GM12878 (cell line): Measurements from ENCODE around the gene KIF15. TPM values are rescaled to one million over a fixed set of nuclear protein-coding genes. Genes with fewer than 3 reads are reported as not detected.

Experiments
- ATAC-seq: fragments of 200-7000 bp; cut with Tn5 transposase; 3 replicates; pipeline ENCODE4 v1.9.1; 2020; ENCODE audit warnings: mild to moderate bottlenecking, moderate library complexity
- BruUV-seq: library from RNA; stranded (reverse); fragments of 400-500 nt; replicated peaks from 2 replicates; lab custom pipeline; 2021; lab: Mats Ljungman, UMichigan
- CTCF ChIA-PET: fragments of 300-600 bp; sonication (Branson Sonifier 250); formaldehyde crosslinking; extraction: SDS; loops from one replicate; lab custom pipeline; 2021; ENCODE audit warnings: inconsistent platforms; lab: Yijun Ruan, JAX
- POLR2A ChIA-PET: fragments of 350-600 bp; formaldehyde crosslinking; extraction: SDS; loops from one replicate; lab custom pipeline; 2021; ENCODE audit warnings: inconsistent platforms; lab: Charles Lee
- RAD21 ChIA-PET: fragments of 300-600 bp; sonication (Branson Sonifier 250); formaldehyde crosslinking; loops from one replicate; lab custom pipeline; 2023; ENCODE audit warnings: antibody characterized with exemption; ENCODE audit not compliant: unreplicated experiment; lab: Charles Lee
- SMC1A ChIA-PET: fragments of 300-600 bp; sonication (Branson Sonifier 250); formaldehyde crosslinking; loops from one replicate; lab custom pipeline; 2023; ENCODE audit not compliant: unreplicated experiment, uncharacterized antibody; lab: Charles Lee
- DNase-seq: peaks from one replicate; pipeline ENCODE4 v3.0.0-alpha.2; 2011; ENCODE audit warnings: low read depth, low spot score
- FAIRE-seq: peaks from 3 replicates; lab custom pipeline; 2011; peaks lifted over from hg19 to GRCh38; lab: Jason Lieb, UNC
- H2AFZ ChIP-seq: 2 replicates; pipeline ENCODE4 v1.6.0; 2011; ENCODE audit warnings: low read depth, low read length, control low read depth; ENCODE audit not compliant: control insufficient read depth
- H3K27ac ChIP-seq: 2 replicates; pipeline ENCODE4 v1.5.1; 2011; ENCODE audit warnings: control low read depth; ENCODE audit not compliant: control insufficient read depth, insufficient read depth
- H3K27me3 ChIP-seq, 2 experiments: replicated peaks in 1 of 2; 2 replicates each; pipeline versions ENCODE4 v1.6.0 to v1.6.1; 2011; ENCODE audit warnings: low read length in 1 of 2; ENCODE audit not compliant: control insufficient read depth in 2 of 2, insufficient read depth in 2 of 2
- H3K36me3 ChIP-seq, 2 experiments: 2 replicates each; pipeline ENCODE4 v1.5.1; 2011; ENCODE audit warnings: low read length in 1 of 2; ENCODE audit not compliant: control insufficient read depth in 2 of 2, insufficient read depth in 2 of 2
- H3K4me1 ChIP-seq: 2 replicates; pipeline ENCODE4 v1.6.1; 2011; ENCODE audit warnings: mild to moderate bottlenecking, low read length, moderate library complexity, mixed read lengths; ENCODE audit not compliant: control insufficient read depth, insufficient read depth
- H3K4me2 ChIP-seq: 2 replicates; pipeline ENCODE4 v1.6.0; 2011; ENCODE audit warnings: control low read depth; ENCODE audit not compliant: control insufficient read depth, insufficient read depth
- H3K4me3 ChIP-seq: fragments of 200-600 bp; sonication (generic); 2 replicates; pipeline ENCODE4 v1.5.1; 2016
- H3K79me2 ChIP-seq: 2 replicates; pipeline ENCODE4 v1.6.0; 2011; ENCODE audit warnings: low read length; ENCODE audit not compliant: control insufficient read depth, insufficient read depth
- H3K9ac ChIP-seq: 2 replicates; pipeline ENCODE4 v1.8.0; 2011; ENCODE audit warnings: low read length, control low read depth, mixed read lengths; ENCODE audit not compliant: control insufficient read depth, insufficient read depth
- H3K9me3 ChIP-seq: replicated peaks from 3 replicates; pipeline ENCODE4 v1.5.1; 2011; ENCODE audit warnings: mild to moderate bottlenecking, low read length; ENCODE audit not compliant: control insufficient read depth, insufficient read depth
- H4K20me1 ChIP-seq: 2 replicates; pipeline ENCODE4 v1.6.0; 2011; ENCODE audit not compliant: control insufficient read depth, insufficient read depth
- CBX5 ChIP-seq: sonication (generic); IDR thresholded peaks from 2 replicates; pipeline ENCODE4 v1.6.1; 2016; ENCODE audit warnings: low read depth, moderate library complexity, mild to moderate bottlenecking, inconsistent platforms
- HDGF ChIP-seq: fragments of 450-650 bp; IDR thresholded peaks from 2 replicates; pipeline ENCODE4 v1.6.1; 2016; ENCODE audit warnings: antibody characterized with exemption
- MEF2A ChIP-seq: IDR thresholded peaks from 2 replicates; pipeline ENCODE4 v1.6.1; 2011; ENCODE audit warnings: low read depth, mild to moderate bottlenecking, low read length, moderate library complexity; ENCODE audit not compliant: insufficient read depth
- ZNF274 ChIP-seq: IDR thresholded peaks from one replicate; pipeline ENCODE4 v1.8.0; 2011; ENCODE audit not compliant: insufficient read length, insufficient read depth
- WGBS: methylation state at CpG from one replicate; pipeline ENCODE4 v1.1.6; 2016; ENCODE audit warnings: low lambda C conversion rate; ENCODE audit not compliant: insufficient replicate concordance, insufficient coverage; ENCODE audit errors: missing lambda C conversion rate; 5-methylcytosine and 5-hydroxymethylcytosine counted together
- in situ Hi-C: fragments of 300-500 bp; cut with MboI; formaldehyde crosslinking; loops from 9 replicates; pipeline ENCODE4 v1.14.3; 2018; ENCODE audit warnings: mixed read lengths
- intact Hi-C: fragments of 100-400 bp; cut with micrococcal nuclease; formaldehyde crosslinking; loops from one replicate; pipeline ENCODE4 v1.14.2; 2022; ENCODE audit not compliant: unreplicated experiment
- polyA plus RNA-seq, 11 experiments: library from polyadenylated mRNA; depleted of rRNA in 4 of 11; unstranded in 6 of 11; stranded (reverse) in 5 of 11; fragments of >200 nt; fragmentation: Nextera tagmentation in 4 of 11; fragmentation: Illumina TruSeq in 1 of 11; extraction: Ambion mirVana in 4 of 11; extraction: Trizol in 1 of 11; gene quantifications; 1 replicate in 1 of 11; 2 replicates in 10 of 11; pipeline versions ENCODE4 v1.2.1 to v1.2.3, GENCODE V29; 2011 to 2016; ENCODE audit warnings: inconsistent platforms in 2 of 11, missing spikeins in 2 of 11, low read depth in 1 of 11
- total RNA-seq, 4 experiments: library from RNA; depleted of rRNA in 3 of 4; stranded (reverse); fragments of >200 nt in 3 of 4; fragmentation: Illumina TruSeq in 1 of 4; extraction: Trizol in 1 of 4; gene quantifications; 2 replicates each; pipeline versions ENCODE4 v1.2.1 to v1.2.3, GENCODE V29; 2013 to 2021
- TF ChIP-seq, protein P1 (sequence below): IDR thresholded peaks from 2 replicates; pipeline ENCODE4 v1.6.1; 2011; ENCODE audit warnings: low read depth, mild to moderate bottlenecking, low read length, moderate library complexity, borderline replicate concordance; ENCODE audit errors: extremely low read depth
- TF ChIP-seq, protein P2 (sequence below): fragments of 450-650 bp; IDR thresholded peaks from 2 replicates; pipeline ENCODE4 v1.6.1; 2017; ENCODE audit warnings: low read depth, mild to moderate bottlenecking, moderate library complexity

Gene KIF15
- total and polyA plus RNA-seq, 10 of the 15 experiments (the other 5 are each of a cell fraction or from before 2014, with no cell fraction given), result 12.3 to 51.8 (median 26.0) TPM

GRCh38 chr3:44721231-44722102 is 40.1 kb upstream of the KIF15 start:
- BruUV-seq, result no TSS peak
- ChIA-PET RAD21 (no interaction called here), CTCF (no interaction called here), SMC1A (no interaction called here)
- in situ Hi-C loops, result no loop called here
- no peak overlapping the region for H3K4me3 ChIP-seq
- ATAC-seq, result no peak
- no peaks in the 10 kb centered on the region for H3K27me3 ChIP-seq
- peaks cover 35% of the 10 kb centered on the region for H3K9me3 ChIP-seq
- no peaks in the 10 kb centered on the region for H3K79me2 ChIP-seq
- H3K36me3 ChIP-seq, result no peaks in the 10 kb centered on the region
- no peak for FAIRE-seq
- TF ChIP-seq, protein P1, sequence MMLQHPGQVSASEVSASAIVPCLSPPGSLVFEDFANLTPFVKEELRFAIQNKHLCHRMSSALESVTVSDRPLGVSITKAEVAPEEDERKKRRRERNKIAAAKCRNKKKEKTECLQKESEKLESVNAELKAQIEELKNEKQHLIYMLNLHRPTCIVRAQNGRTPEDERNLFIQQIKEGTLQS, result no peak
- TF ChIP-seq MEF2A, result no peak
- TF ChIP-seq ZNF274, result peak; percentile 67
- TF ChIP-seq, protein P2, sequence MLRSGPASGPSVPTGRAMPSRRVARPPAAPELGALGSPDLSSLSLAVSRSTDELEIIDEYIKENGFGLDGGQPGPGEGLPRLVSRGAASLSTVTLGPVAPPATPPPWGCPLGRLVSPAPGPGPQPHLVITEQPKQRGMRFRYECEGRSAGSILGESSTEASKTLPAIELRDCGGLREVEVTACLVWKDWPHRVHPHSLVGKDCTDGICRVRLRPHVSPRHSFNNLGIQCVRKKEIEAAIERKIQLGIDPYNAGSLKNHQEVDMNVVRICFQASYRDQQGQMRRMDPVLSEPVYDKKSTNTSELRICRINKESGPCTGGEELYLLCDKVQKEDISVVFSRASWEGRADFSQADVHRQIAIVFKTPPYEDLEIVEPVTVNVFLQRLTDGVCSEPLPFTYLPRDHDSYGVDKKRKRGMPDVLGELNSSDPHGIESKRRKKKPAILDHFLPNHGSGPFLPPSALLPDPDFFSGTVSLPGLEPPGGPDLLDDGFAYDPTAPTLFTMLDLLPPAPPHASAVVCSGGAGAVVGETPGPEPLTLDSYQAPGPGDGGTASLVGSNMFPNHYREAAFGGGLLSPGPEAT, result no peak
- no peak for TF ChIP-seq HDGF
- 0 out of 2 replicates have a peak, but pooled peaks have one; percentile 26 for TF ChIP-seq CBX5
- TF ChIP-seq, all 136 proteins: peak for 2
- no peak overlapping the region for H2AFZ ChIP-seq
- 70% methylated on average over 10 of the region's 10 CpGs for WGBS
- intact Hi-C loops, result no loop called here
- DNase-seq, result no peak
- H3K4me1 ChIP-seq, result no peaks in the 10 kb centered on the region
- no peak overlapping the region for H3K9ac ChIP-seq
- no peak overlapping the region for H3K27ac ChIP-seq
- no peaks in the 10 kb centered on the region for H4K20me1 ChIP-seq
- no peak overlapping the region for H3K4me2 ChIP-seq
- POLR2A ChIA-PET, result no interaction called here
